NCI-H1694 treated with DMSO at 0.1 percent for 48 hours (cell line): Measurements from ENCODE around the gene SPIN1.
A peak's percentile ranks its signal among the peaks of the same experiment; 100 is the strongest.
"Not testable (repeated sequence)": the region's sequence is repeated elsewhere in the genome, so short reads cannot be mapped to it uniquely, and the experiment has no call there.

Experiments used
- DNase-seq: peaks from one replicate; lab custom pipeline; 2025; lab: John Stamatoyannopoulos, UW

SPIN1 gene

DNA sequence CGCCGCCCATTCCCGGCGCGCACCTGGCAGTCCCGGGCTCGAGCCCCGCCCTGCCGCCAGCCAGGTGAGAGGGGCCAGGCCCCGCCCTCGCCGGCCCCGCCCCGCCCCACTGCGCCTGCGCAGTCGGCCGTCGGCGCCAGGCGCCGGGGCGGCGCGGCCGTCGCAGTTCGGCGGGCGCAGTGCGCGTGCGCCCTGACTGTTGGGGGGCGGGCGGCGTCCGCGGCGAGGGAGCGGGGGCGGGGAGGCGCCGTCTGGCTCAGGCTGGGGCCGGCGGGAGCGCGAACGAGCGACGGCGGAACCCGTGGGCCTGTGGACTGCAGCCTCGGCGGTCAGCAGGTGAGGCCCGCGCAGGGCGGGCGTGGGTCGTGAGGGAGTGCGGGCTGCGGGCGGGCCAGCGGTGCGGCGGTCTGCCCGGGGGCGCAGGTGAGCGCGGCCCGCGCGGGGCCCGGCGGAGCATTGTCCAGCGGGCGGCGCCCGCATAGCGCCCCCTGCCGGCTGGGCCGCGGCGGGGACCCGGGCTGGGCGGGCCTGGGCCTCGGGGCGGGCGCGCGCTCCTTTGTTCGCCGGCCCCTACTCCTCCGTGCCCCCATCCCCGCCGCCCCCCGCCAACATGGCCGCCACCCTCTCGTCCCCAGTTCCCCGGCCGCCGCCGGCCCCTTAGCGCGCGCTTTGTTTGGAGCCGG lies at the start of gene SPIN1:
SPIN1 (plus strand) TSS at position 242 of the 683 bp plus-strand sequence. CDS start 38,096 bp downstream, outside the sequence.
- DNase-seq: peak; percentile 8

DNA sequence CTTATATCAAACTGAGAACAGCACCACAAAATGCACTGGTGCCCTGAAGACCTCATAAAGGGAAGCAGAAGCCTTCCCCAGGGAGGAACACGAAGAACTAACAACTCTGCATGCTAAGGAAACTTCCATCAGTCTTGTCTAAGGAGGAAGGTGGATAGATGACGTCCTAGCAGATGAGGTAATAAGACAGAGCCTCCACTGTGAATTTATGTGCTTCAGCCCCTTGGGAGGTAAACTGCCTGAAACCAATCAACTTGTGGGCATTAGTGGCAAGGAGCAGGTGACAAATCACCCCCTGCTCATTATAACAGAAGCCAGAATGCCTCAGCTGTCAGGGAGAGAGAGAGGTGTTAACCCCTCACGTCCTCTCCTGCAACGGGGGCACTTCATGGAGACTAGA lies 48.9 kb upstream of the SPIN1 start:
- no peak for DNase-seq

GRCh38 chr9:88342246-88342645 lies 46.0 kb upstream of the SPIN1 start:
- DNase-seq: no peak

- no peak for DNase-seq
Measured at GRCh38 chr9:88344013-88344412, 44.2 kb upstream of the SPIN1 start.

- not testable (repeated sequence) for DNase-seq
Measured at GRCh38 chr9:88350354-88350753, 37.9 kb upstream of the SPIN1 start.

DNA sequence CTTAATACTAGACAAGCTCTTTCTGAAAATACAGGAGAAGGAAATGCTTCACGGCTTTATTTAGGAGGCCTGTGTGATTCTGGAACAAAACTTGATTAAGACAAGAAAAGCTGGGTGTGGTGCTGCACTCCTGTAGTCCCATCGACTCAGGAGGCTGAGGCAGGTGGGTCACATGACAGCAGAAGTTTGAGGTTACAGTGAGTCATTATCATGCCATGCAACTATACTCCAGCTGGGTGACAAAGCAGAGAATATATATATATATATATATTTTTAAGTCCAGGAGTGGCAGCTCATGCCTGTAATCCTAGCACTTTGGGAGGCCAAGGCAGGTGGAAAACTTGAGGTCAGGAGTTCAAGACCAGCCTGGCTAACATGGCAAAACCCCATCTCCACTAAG lies 33.1 kb upstream of the SPIN1 start:
- no peak for DNase-seq

GRCh38 chr9:88357250-88357649 lies 31.0 kb upstream of the SPIN1 start:
- not testable (repeated sequence) for DNase-seq

- no peak for DNase-seq
Measured at GRCh38 chr9:88358723-88359122, 29.5 kb upstream of the SPIN1 start.

DNA sequence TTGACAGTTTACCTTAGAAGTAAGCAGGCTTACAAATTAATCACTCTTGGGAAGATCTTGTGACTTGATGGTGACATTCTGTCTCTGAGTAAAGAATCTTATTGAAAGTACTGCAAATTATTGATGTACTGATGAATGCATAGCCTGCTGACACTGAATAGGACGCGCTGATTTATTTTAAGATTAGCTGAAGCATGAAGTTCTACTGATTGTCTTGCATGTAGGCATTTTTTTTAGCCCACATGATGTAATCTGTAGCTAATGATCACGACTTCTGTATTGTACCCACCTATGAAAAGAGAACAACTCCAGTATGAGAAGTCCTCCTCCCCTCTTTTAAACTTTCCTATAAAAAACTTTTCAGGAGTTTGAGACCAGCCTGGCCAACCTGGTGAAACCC lies 28.3 kb upstream of the SPIN1 start:
- no peak for DNase-seq

DNA sequence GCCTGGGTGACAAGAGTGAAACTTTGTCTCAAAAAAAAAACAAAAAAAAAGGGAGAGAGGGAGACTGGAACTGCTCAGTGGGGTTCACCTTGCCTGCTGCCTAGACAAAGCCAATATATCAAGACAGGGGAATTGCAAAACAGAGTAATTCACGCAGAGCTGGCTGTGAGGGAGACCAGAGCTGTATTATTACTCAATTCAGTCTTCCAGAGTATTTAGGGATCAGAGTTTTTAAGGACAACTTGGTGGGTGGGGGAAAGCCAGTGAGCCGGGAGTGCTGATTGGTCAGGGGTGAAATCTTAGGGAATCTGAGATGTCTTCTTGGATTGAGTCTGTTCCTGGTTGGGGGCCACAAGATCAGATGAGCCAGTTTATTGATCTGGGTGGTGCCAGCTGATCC lies 25.6 kb upstream of the SPIN1 start:
- DNase-seq: no peak

DNA sequence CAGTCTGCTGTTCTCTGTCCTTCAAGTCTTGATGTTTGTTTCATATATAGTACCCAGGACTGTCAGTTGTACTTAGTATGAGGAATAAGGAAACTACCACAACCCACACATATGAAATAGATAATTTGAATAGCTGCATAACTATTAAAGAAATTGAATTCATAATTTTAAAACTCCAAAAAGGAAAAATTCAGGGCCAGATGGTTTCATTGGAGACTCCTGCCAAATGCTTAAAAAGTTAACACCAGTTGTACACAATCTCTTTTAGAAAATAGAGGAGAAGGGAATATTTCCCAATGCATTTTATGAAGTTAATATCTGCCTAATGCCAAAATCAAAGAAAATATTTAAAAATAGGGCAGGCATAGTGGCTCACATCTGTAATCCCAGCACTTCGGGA lies 24.6 kb upstream of the SPIN1 start:
- no peak for DNase-seq

DNA sequence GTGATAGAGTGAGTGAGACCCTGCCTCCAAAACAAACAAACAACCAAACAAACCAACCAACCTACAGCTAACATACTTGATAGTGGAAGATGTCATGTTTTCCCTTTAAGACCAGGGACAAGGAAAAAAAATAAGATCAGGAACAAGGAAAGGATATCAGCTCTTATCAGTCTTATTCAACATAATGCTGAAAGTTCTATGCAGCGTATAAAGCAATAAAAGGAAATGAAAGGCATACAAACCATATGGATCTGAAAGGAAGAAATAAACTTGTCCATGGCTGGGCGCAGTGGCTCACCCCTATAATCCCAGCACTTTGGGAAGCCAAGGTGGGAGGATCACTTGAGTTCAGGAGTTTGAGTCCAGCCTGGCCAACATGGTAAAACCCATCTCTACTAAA lies 23.5 kb upstream of the SPIN1 start:
- no peak for DNase-seq

DNA sequence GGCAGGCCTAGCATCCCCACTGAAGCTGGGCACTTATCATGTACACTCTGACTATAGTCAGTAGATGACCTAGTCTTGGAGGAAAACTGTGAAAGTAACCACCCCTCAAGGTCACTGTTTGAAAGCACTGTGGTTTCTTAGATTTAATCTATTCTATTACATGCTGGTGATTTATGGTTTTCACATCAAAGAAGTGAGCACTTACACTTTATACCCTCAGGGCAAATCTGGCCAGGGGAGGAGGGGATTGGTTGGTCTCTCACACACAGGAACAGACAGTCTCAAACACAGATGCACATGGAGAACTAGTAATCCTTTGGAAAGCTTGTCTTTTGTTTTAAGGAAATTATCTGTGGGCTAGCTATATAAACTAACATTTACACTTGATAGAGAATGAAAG lies 17.9 kb upstream of the SPIN1 start:
- no peak for DNase-seq

DNA sequence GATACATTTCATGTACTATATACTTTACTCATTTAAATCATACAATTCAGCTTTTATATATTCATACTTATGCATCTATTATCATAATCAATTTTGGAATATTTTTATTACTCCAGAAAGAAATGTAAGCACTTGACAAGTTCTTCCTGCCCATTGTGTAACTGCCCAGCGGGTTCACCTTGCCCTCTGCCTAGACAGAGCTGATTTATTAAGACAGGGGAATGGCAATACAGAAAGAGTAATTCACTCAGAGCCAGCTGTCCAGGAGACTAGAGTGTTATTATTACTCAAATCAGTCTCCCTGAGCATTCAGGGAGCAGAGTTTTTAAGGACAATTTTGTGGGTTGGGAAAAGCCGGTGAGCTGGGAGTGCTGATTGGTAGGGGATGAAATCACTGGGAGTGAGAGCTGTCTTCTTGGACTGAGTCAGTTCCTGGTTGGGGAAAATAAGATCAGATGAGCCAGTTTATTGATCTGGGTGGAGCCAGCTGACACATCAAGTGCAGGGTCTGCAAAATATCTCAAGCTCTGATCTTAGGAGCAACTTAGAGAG lies 16.1 kb upstream of the SPIN1 start:
- no peak for DNase-seq

DNA sequence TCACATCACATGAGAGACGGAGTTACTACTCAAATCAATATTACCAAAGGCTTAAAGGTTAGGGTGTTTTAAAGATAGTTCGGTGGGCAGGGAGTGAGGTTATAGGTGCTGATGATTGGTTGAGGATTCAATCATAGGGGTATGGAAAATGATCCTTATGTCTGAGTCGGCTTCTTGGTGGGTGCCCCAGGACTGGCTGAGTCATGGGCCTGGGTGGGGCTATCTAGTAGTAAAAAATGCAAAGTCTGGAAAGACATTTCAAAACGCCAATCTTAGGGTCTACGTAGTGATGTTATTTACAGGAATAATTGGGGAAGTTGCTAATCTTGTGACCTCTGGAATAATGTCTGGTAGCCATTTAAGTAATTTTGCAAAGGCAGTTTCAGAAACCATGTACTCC lies 15.2 kb upstream of the SPIN1 start:
- no peak for DNase-seq

GRCh38 chr9:88378317-88378716 lies 9.9 kb upstream of the SPIN1 start:
- no peak for DNase-seq

- DNase-seq: no peak
Measured at GRCh38 chr9:88379352-88379751, 8.9 kb upstream of the SPIN1 start.

DNA sequence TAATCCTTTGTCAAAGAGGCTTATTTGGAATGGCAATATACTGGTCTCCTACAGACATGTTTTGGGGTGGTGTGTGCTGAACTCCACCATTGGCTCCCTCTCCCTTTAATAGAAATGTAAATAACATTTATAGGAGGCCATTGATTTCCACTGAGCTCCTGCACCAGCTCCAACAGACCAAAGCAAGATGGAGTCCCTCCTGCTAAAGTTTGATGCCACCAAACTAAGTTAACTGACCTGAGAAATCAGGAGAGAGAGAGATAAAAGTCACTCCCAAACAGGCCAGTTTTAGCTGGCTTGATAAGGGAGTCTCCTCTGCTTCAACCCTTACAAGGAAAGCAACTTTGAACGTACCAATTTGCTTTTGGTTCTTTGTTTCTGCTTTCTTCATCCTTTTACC lies 8.1 kb upstream of the SPIN1 start:
- no peak for DNase-seq

DNA sequence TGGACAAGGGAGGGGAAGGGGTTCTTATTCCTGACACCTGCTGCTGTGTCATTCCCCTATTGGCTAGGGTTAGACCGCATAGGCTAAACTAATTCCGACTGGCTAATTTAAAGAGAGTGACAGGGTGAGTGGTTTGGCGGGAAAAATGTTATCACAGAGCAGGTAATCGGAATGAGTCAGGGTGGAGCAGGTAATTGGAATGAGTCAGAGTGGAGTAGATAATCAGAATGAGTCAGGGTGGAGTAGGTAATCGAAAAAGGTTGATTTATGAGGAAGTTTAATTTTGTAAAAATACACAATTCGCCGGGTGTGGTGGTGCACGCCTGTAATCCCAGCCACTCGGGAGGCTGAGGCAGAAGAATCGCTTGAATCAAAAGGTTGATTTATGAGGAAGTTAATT lies 6.9 kb upstream of the SPIN1 start:
- not testable (repeated sequence) for DNase-seq

DNA sequence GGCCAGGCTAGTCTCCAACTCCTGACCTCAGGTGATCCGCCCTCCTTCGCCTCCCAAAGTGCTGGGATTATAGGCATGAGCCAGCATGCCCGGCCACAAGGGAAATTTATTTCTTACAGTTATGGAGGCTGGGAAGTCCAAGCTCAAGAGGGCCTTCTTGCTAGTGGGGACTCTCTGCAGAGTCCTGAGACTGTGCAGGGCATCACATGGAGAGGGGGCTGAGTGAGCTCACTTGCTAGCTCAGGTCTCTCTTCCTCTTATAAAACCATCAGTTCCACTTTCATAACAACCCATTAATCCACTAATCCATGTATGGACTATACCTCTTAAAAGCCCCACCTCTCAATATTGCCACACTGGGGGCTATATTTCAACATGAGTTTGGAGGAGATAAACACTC lies 5.1 kb upstream of the SPIN1 start:
- no peak for DNase-seq

- DNase-seq: not testable (repeated sequence)
Measured at GRCh38 chr9:88386137-88386536, 2.1 kb upstream of the SPIN1 start.

DNA sequence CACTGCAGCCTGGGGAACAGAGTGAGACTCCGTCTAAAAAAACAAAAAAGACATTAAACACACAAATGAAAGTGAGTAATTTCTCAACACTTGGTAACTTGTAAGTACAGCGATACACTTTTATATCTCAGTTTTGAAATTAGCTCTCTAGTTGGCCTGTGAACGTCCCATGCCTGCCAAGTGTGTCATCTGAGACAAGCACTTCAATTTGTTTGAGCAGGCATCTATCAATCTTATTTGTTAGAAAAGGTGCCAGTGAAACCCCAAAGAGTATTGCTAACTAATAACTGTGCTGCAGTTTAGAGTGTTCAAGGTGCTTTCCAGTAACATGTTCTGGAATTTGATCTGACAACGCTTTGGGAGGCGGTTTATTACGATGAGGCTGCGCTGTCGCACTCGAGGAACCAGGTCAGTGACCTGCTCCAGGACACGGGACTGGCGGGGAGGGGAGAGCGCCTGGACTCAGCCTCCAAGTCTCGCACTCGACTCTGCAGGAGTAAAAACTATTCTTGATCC lies 1.1 kb upstream of the SPIN1 start:
- no peak for DNase-seq

DNA sequence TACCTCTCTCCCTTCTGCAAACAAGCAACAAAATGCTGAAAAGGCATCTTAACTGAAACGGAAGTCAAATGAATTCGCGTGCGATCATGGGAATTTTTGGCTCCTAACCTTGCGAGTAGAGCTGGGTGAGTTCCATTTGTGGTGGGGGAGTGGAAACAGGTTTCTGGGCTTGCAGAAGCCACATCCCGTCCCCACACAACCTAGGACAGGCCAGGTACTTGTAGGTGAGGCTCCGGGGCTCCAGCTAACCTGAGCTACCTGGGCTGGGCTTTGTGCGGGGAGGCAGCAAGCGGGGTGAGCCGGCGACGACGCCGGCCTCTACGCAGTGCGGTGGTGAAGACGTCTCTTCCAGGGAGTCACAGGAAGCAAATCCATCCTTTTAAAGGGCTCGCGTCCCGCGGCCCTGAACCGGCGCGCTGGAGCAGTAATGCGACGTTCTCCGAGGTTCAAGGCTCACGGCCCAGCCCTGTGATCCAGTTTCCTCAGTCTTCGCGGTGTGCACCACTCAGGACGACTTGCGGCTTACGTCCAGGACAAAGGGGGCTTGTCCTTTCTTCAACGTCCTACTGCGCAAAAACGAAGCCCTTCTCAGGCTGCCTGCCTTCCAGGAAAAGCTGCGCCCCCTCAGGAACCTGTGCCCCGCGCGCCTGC lies 567 bp upstream of the SPIN1 start:
- DNase-seq: no peak
